H9 (cell line): Measurements from ENCODE around the gene NR3C2. TPM values are rescaled to one million over a fixed set of nuclear protein-coding genes. Genes with fewer than 3 reads are reported as not detected.

Source experiments
- DNase-seq: peaks from one replicate; pipeline ENCODE4 v3.0.0-alpha.2; 2017
- H2AFZ ChIP-seq: one replicate; pipeline ENCODE4 v1.6.1; 2013; ENCODE audit warnings: mild to moderate bottlenecking, low read length, control low read depth, moderate library complexity
- H2AK5ac ChIP-seq: 2 replicates; pipeline ENCODE4 v1.6.1; 2013; ENCODE audit warnings: low read length, control low read depth, mixed read lengths; ENCODE audit not compliant: insufficient read length
- H2BK120ac ChIP-seq: one replicate; pipeline ENCODE4 v1.6.1; 2013; ENCODE audit warnings: low read depth, mild to moderate bottlenecking, low read length, control low read depth, inconsistent platforms; ENCODE audit not compliant: poor library complexity, severe bottlenecking
- H2BK12ac ChIP-seq: 2 replicates; pipeline ENCODE4 v1.6.1; 2013; ENCODE audit warnings: low read length, control low read depth, mixed read lengths, low read depth; ENCODE audit not compliant: insufficient read length
- H2BK15ac ChIP-seq: 2 replicates; pipeline ENCODE4 v1.6.1; 2013; ENCODE audit warnings: low read depth, low read length, control low read depth
- H2BK20ac ChIP-seq: one replicate; pipeline ENCODE4 v1.6.1; 2013; ENCODE audit warnings: low read depth, mild to moderate bottlenecking, low read length, control low read depth, inconsistent platforms; ENCODE audit not compliant: poor library complexity, severe bottlenecking
- H2BK5ac ChIP-seq: 2 replicates; pipeline ENCODE4 v1.6.1; 2013; ENCODE audit warnings: low read length, control low read depth, mixed read lengths; ENCODE audit not compliant: insufficient read length
- H3K14ac ChIP-seq: 2 replicates; pipeline ENCODE4 v1.6.1; 2013; ENCODE audit warnings: low read length, control low read depth; ENCODE audit not compliant: insufficient read depth
- H3K18ac ChIP-seq: 2 replicates; pipeline ENCODE4 v1.6.1; 2013; ENCODE audit warnings: low read depth, mild to moderate bottlenecking, mixed read lengths, low read length, control low read depth; ENCODE audit not compliant: insufficient read length
- H3K23ac ChIP-seq: 2 replicates; pipeline ENCODE4 v1.6.1; 2013; ENCODE audit warnings: low read length, control low read depth, mixed read lengths, low read depth; ENCODE audit not compliant: insufficient read length
- H3K23me2 ChIP-seq: 2 replicates; pipeline ENCODE4 v1.6.1; 2013; ENCODE audit warnings: low read depth, mild to moderate bottlenecking, mixed read lengths, low read length, control low read depth; ENCODE audit not compliant: insufficient read length, poor library complexity, severe bottlenecking
- H3K27ac ChIP-seq: 2 replicates; pipeline ENCODE4 v1.5.1; 2013; ENCODE audit warnings: low read length, control low read depth, mixed read lengths, low read depth; ENCODE audit not compliant: insufficient read length
- H3K27me3 ChIP-seq: 2 replicates; pipeline ENCODE4 v1.6.1; 2013; ENCODE audit warnings: low read length, control low read depth, inconsistent platforms; ENCODE audit not compliant: insufficient read depth
- H3K4ac ChIP-seq: 2 replicates; pipeline ENCODE4 v1.6.1; 2013; ENCODE audit warnings: low read depth, mild to moderate bottlenecking, control low read depth, inconsistent platforms, low read length, moderate library complexity
- H3K4me1 ChIP-seq: 2 replicates; pipeline ENCODE4 v1.6.1; 2013; ENCODE audit warnings: low read length, control low read depth, inconsistent platforms; ENCODE audit not compliant: insufficient read depth
- H3K4me2 ChIP-seq: 2 replicates; pipeline ENCODE4 v1.6.1; 2013; ENCODE audit warnings: low read length, control low read depth, mixed read lengths; ENCODE audit not compliant: insufficient read length, insufficient read depth
- H3K56ac ChIP-seq: 2 replicates; pipeline ENCODE4 v1.6.1; 2013; ENCODE audit warnings: low read depth, mild to moderate bottlenecking, mixed read lengths, low read length, control low read depth; ENCODE audit not compliant: insufficient read length
- H3K79me1 ChIP-seq: 2 replicates; pipeline ENCODE4 v1.6.1; 2013; ENCODE audit warnings: low read depth, mild to moderate bottlenecking, moderate library complexity, low read length, control low read depth, inconsistent platforms; ENCODE audit not compliant: insufficient read depth, poor library complexity, severe bottlenecking
- H3K79me2 ChIP-seq: 2 replicates; pipeline ENCODE4 v1.6.1; 2013; ENCODE audit warnings: low read length, control low read depth, inconsistent platforms; ENCODE audit not compliant: insufficient read depth
- H3K9ac ChIP-seq: 2 replicates; pipeline ENCODE4 v1.6.1; 2013; ENCODE audit warnings: low read length, control low read depth, mixed read lengths; ENCODE audit not compliant: insufficient read length; ENCODE audit errors: extremely low read depth
- H3K9me3 ChIP-seq: one replicate; pipeline ENCODE4 v1.6.1; 2013; ENCODE audit warnings: low read depth, low read length, inconsistent platforms; ENCODE audit not compliant: control insufficient read depth
- H3T11ph ChIP-seq: one replicate; pipeline ENCODE4 v1.6.1; 2013; ENCODE audit warnings: mild to moderate bottlenecking, low read length, control low read depth, inconsistent platforms
- H4K20me1 ChIP-seq: one replicate; pipeline ENCODE4 v1.6.1; 2013; ENCODE audit not compliant: control insufficient read depth, insufficient read length, insufficient read depth
- H4K5ac ChIP-seq: 2 replicates; pipeline ENCODE4 v1.6.1; 2013; ENCODE audit warnings: low read depth, mild to moderate bottlenecking, mixed read lengths, low read length, control low read depth; ENCODE audit not compliant: insufficient read length
- H4K8ac ChIP-seq: replicated peaks from 2 replicates; pipeline ENCODE4 v1.6.1; 2013; ENCODE audit warnings: low read length, control low read depth, mixed read lengths, low read depth; ENCODE audit not compliant: insufficient read length
- H4K91ac ChIP-seq: 2 replicates; pipeline ENCODE4 v1.6.1; 2013; ENCODE audit warnings: low read depth, mild to moderate bottlenecking, moderate library complexity, mixed read lengths, low read length, control low read depth; ENCODE audit not compliant: insufficient read length
- H3K27ac Mint-ChIP-seq, 3 experiments: 2 replicates in 2 of 3; 3 replicates in 1 of 3; pipeline ENCODE4 v1.8.0; 2020 to 2021; ENCODE audit warnings: mixed read lengths in 3 of 3, mild to moderate bottlenecking in 1 of 3, moderate library complexity in 1 of 3
- H3K27me3 Mint-ChIP-seq: 2 replicates; pipeline ENCODE4 v1.8.0; 2021; ENCODE audit warnings: low read depth, mild to moderate bottlenecking, moderate library complexity, mixed read lengths
- H3K36me3 Mint-ChIP-seq, 3 experiments: 2 replicates in 2 of 3; 3 replicates in 1 of 3; pipeline ENCODE4 v1.8.0; 2020 to 2021; ENCODE audit warnings: low read depth in 3 of 3, mixed read lengths in 3 of 3; ENCODE audit not compliant: insufficient read depth in 1 of 3
- H3K4me1 Mint-ChIP-seq, 2 experiments: 2 replicates each; pipeline ENCODE4 v1.8.0; 2020; ENCODE audit warnings: mixed read lengths in 2 of 2
- H3K4me3 Mint-ChIP-seq, 2 experiments: 2 replicates in 1 of 2; 3 replicates in 1 of 2; pipeline ENCODE4 v1.8.0; 2020 to 2021; ENCODE audit warnings: mild to moderate bottlenecking in 2 of 2, mixed read lengths in 2 of 2, moderate library complexity in 1 of 2
- H3K9me3 Mint-ChIP-seq, 2 experiments: 2 replicates in 1 of 2; 3 replicates in 1 of 2; pipeline ENCODE4 v1.8.0; 2020; ENCODE audit warnings: mild to moderate bottlenecking in 2 of 2, mixed read lengths in 2 of 2, moderate library complexity in 1 of 2
- CTCF ChIP-seq: fragments of 200-600 bp; sonication (generic); conservative IDR thresholded peaks from 3 replicates; pipeline ENCODE4 v1.8.0; 2021; ENCODE audit warnings: antibody characterized with exemption, mild to moderate bottlenecking
- WGBS: extraction: QIAGEN DNeasy Blood & Tissue Kit; methylation state at CpG from one replicate; pipeline ENCODE4 v1.1.7; 2013; ENCODE audit warnings: missing lambda C conversion rate, low lambda C conversion rate, mixed read lengths; ENCODE audit not compliant: insufficient read length; ENCODE audit errors: extremely low coverage; 5-methylcytosine and 5-hydroxymethylcytosine counted together
- total RNA-seq: library from RNA; stranded (reverse); gene quantifications from 2 replicates; pipeline ENCODE4 v1.2.1, GENCODE V29; 2021

The NR3C2 gene
- total RNA-seq, 1 experiment from 2014 or later: 1.4 TPM

- Histone ChIP-seq H3K79me1 (no peaks in the 10 kb centered on the region), H2BK12ac (no peak overlapping the region), H3K23me2 (no peaks in the 10 kb centered on the region), H3K4ac (no peak overlapping the region), H2BK5ac (no peak overlapping the region), H2AFZ (no peak overlapping the region), H4K20me1 (no peaks in the 10 kb centered on the region), H3K79me2 (no peaks in the 10 kb centered on the region), H3K23ac (no peak overlapping the region), H2AK5ac (no peak overlapping the region), H3K27ac (no peak overlapping the region), H3T11ph (no peak overlapping the region), H3K4me2 (no peak overlapping the region), H2BK15ac (no peak overlapping the region), H2BK20ac (no peak overlapping the region), H4K91ac (no peak overlapping the region), H4K8ac (no peak overlapping the region), H3K14ac (no peak overlapping the region), H3K9ac (no peak overlapping the region), H4K5ac (no peak overlapping the region), H3K56ac (no peak overlapping the region), H3K18ac (no peak overlapping the region), H3K27me3 (no peaks in the 10 kb centered on the region), H3K4me1 (no peaks in the 10 kb centered on the region), H2BK120ac (no peak overlapping the region), H3K9me3 (no peaks in the 10 kb centered on the region)
- H3K27ac Mint-ChIP-seq: no peak overlapping the region
- WGBS: no CpG with 5 or more reads among the region's 1 CpG
- H3K4me1 Mint-ChIP-seq: peaks cover 0 to 5% of the 10 kb centered on the region in 2 experiments; a peak in 2 of 4 replicates
- no peak for TF ChIP-seq CTCF
- no peaks in the 10 kb centered on the region for H3K9me3 Mint-ChIP-seq
- no peaks in the 10 kb centered on the region for H3K27me3 Mint-ChIP-seq
- no peaks in the 10 kb centered on the region for H3K36me3 Mint-ChIP-seq
- DNase-seq: no peak
- H3K4me3 Mint-ChIP-seq: no peak overlapping the region
These were observed 282.4 kb downstream of the NR3C2 start for GRCh38 chr4:148159793-148160192.
